GM13976 (cell line): ENCODE measurements around the gene RHCE.
A peak's percentile ranks its signal among the peaks of the same experiment; 100 is the strongest.

Source experiments
- DNase-seq: peaks from one replicate; pipeline ENCODE4 v3.0.0; 2012; ENCODE audit warnings: low spot score
- CTCF ChIP-seq: IDR thresholded peaks from 2 replicates; pipeline ENCODE4 v1.5.1; 2012; ENCODE audit warnings: borderline replicate concordance, mild to moderate bottlenecking; ENCODE audit not compliant: insufficient read depth; ENCODE audit errors: extremely low read depth, missing control alignments, control extremely low read depth
- in situ Hi-C: fragments of 300-500 bp; cut with MboI; formaldehyde crosslinking; loops from one replicate; pipeline ENCODE4 v1.12.0; 2022; ENCODE audit warnings: low sequenced_read_pairs, mixed read lengths, inconsistent platforms; ENCODE audit not compliant: unreplicated experiment

Gene RHCE

GRCh38 chr1:25460020-25460419 lies 39.4 kb upstream of the RHCE start:
- DNase-seq = no peak
- in situ Hi-C loops = no loop called here
- TF ChIP-seq CTCF = no peak

GRCh38 chr1:25458541-25459298 lies 38.1 kb upstream of the RHCE start:
- TF ChIP-seq CTCF = no peak
- DNase-seq = no peak
- in situ Hi-C loops = no loop called here

- TF ChIP-seq CTCF = no peak
- in situ Hi-C loops = no loop called here
Measured at GRCh38 chr1:25456502-25456901, 35.9 kb upstream of the RHCE start.

GRCh38 chr1:25451908-25452307 lies 31.3 kb upstream of the RHCE start:
- in situ Hi-C loops = no loop called here
- peak; percentile 19 for DNase-seq
- TF ChIP-seq CTCF = no peak

More at GRCh38 chr1:25456502-25456901, 35.9 kb upstream of the RHCE start:
- DNase-seq = no peak

GRCh38 chr1:25450891-25451290 lies 30.3 kb upstream of the RHCE start:
- in situ Hi-C loops = no loop called here
- DNase-seq = no peak
- no peak for TF ChIP-seq CTCF

- TF ChIP-seq CTCF = no peak
- in situ Hi-C loops = no loop called here
- peak; percentile 50 for DNase-seq
Measured at GRCh38 chr1:25447547-25447946, 26.9 kb upstream of the RHCE start.
